H9 (cell line): ENCODE results near the gene MCHR1. TPM values are rescaled to one million over a fixed set of nuclear protein-coding genes. Genes with fewer than 3 reads are reported as not detected.

Experiments used
- DNase-seq: peaks from one replicate; pipeline ENCODE4 v3.0.0-alpha.2; 2017
- H2AFZ ChIP-seq: one replicate; pipeline ENCODE4 v1.6.1; 2013; ENCODE audit warnings: mild to moderate bottlenecking, low read length, control low read depth, moderate library complexity
- H2AK5ac ChIP-seq: 2 replicates; pipeline ENCODE4 v1.6.1; 2013; ENCODE audit warnings: low read length, control low read depth, mixed read lengths; ENCODE audit not compliant: insufficient read length
- H2BK120ac ChIP-seq: one replicate; pipeline ENCODE4 v1.6.1; 2013; ENCODE audit warnings: low read depth, mild to moderate bottlenecking, low read length, control low read depth, inconsistent platforms; ENCODE audit not compliant: poor library complexity, severe bottlenecking
- H2BK12ac ChIP-seq: 2 replicates; pipeline ENCODE4 v1.6.1; 2013; ENCODE audit warnings: low read length, control low read depth, mixed read lengths, low read depth; ENCODE audit not compliant: insufficient read length
- H2BK15ac ChIP-seq: 2 replicates; pipeline ENCODE4 v1.6.1; 2013; ENCODE audit warnings: low read depth, low read length, control low read depth
- H2BK20ac ChIP-seq: one replicate; pipeline ENCODE4 v1.6.1; 2013; ENCODE audit warnings: low read depth, mild to moderate bottlenecking, low read length, control low read depth, inconsistent platforms; ENCODE audit not compliant: poor library complexity, severe bottlenecking
- H2BK5ac ChIP-seq: 2 replicates; pipeline ENCODE4 v1.6.1; 2013; ENCODE audit warnings: low read length, control low read depth, mixed read lengths; ENCODE audit not compliant: insufficient read length
- H3K14ac ChIP-seq: 2 replicates; pipeline ENCODE4 v1.6.1; 2013; ENCODE audit warnings: low read length, control low read depth; ENCODE audit not compliant: insufficient read depth
- H3K18ac ChIP-seq: 2 replicates; pipeline ENCODE4 v1.6.1; 2013; ENCODE audit warnings: low read depth, mild to moderate bottlenecking, mixed read lengths, low read length, control low read depth; ENCODE audit not compliant: insufficient read length
- H3K23ac ChIP-seq: 2 replicates; pipeline ENCODE4 v1.6.1; 2013; ENCODE audit warnings: low read length, control low read depth, mixed read lengths, low read depth; ENCODE audit not compliant: insufficient read length
- H3K23me2 ChIP-seq: 2 replicates; pipeline ENCODE4 v1.6.1; 2013; ENCODE audit warnings: low read depth, mild to moderate bottlenecking, mixed read lengths, low read length, control low read depth; ENCODE audit not compliant: insufficient read length, poor library complexity, severe bottlenecking
- H3K27ac ChIP-seq: 2 replicates; pipeline ENCODE4 v1.5.1; 2013; ENCODE audit warnings: low read length, control low read depth, mixed read lengths, low read depth; ENCODE audit not compliant: insufficient read length
- H3K27me3 ChIP-seq: 2 replicates; pipeline ENCODE4 v1.6.1; 2013; ENCODE audit warnings: low read length, control low read depth, inconsistent platforms; ENCODE audit not compliant: insufficient read depth
- H3K4ac ChIP-seq: 2 replicates; pipeline ENCODE4 v1.6.1; 2013; ENCODE audit warnings: low read depth, mild to moderate bottlenecking, control low read depth, inconsistent platforms, low read length, moderate library complexity
- H3K4me1 ChIP-seq: 2 replicates; pipeline ENCODE4 v1.6.1; 2013; ENCODE audit warnings: low read length, control low read depth, inconsistent platforms; ENCODE audit not compliant: insufficient read depth
- H3K4me2 ChIP-seq: 2 replicates; pipeline ENCODE4 v1.6.1; 2013; ENCODE audit warnings: low read length, control low read depth, mixed read lengths; ENCODE audit not compliant: insufficient read length, insufficient read depth
- H3K56ac ChIP-seq: 2 replicates; pipeline ENCODE4 v1.6.1; 2013; ENCODE audit warnings: low read depth, mild to moderate bottlenecking, mixed read lengths, low read length, control low read depth; ENCODE audit not compliant: insufficient read length
- H3K79me1 ChIP-seq: 2 replicates; pipeline ENCODE4 v1.6.1; 2013; ENCODE audit warnings: low read depth, mild to moderate bottlenecking, moderate library complexity, low read length, control low read depth, inconsistent platforms; ENCODE audit not compliant: insufficient read depth, poor library complexity, severe bottlenecking
- H3K79me2 ChIP-seq: 2 replicates; pipeline ENCODE4 v1.6.1; 2013; ENCODE audit warnings: low read length, control low read depth, inconsistent platforms; ENCODE audit not compliant: insufficient read depth
- H3K9ac ChIP-seq: 2 replicates; pipeline ENCODE4 v1.6.1; 2013; ENCODE audit warnings: low read length, control low read depth, mixed read lengths; ENCODE audit not compliant: insufficient read length; ENCODE audit errors: extremely low read depth
- H3K9me3 ChIP-seq: one replicate; pipeline ENCODE4 v1.6.1; 2013; ENCODE audit warnings: low read depth, low read length, inconsistent platforms; ENCODE audit not compliant: control insufficient read depth
- H3T11ph ChIP-seq: one replicate; pipeline ENCODE4 v1.6.1; 2013; ENCODE audit warnings: mild to moderate bottlenecking, low read length, control low read depth, inconsistent platforms
- H4K20me1 ChIP-seq: one replicate; pipeline ENCODE4 v1.6.1; 2013; ENCODE audit not compliant: control insufficient read depth, insufficient read length, insufficient read depth
- H4K5ac ChIP-seq: 2 replicates; pipeline ENCODE4 v1.6.1; 2013; ENCODE audit warnings: low read depth, mild to moderate bottlenecking, mixed read lengths, low read length, control low read depth; ENCODE audit not compliant: insufficient read length
- H4K8ac ChIP-seq: replicated peaks from 2 replicates; pipeline ENCODE4 v1.6.1; 2013; ENCODE audit warnings: low read length, control low read depth, mixed read lengths, low read depth; ENCODE audit not compliant: insufficient read length
- H4K91ac ChIP-seq: 2 replicates; pipeline ENCODE4 v1.6.1; 2013; ENCODE audit warnings: low read depth, mild to moderate bottlenecking, moderate library complexity, mixed read lengths, low read length, control low read depth; ENCODE audit not compliant: insufficient read length
- H3K27ac Mint-ChIP-seq, 3 experiments: 2 replicates in 2 of 3; 3 replicates in 1 of 3; pipeline ENCODE4 v1.8.0; 2020 to 2021; ENCODE audit warnings: mixed read lengths in 3 of 3, mild to moderate bottlenecking in 1 of 3, moderate library complexity in 1 of 3
- H3K27me3 Mint-ChIP-seq: 2 replicates; pipeline ENCODE4 v1.8.0; 2021; ENCODE audit warnings: low read depth, mild to moderate bottlenecking, moderate library complexity, mixed read lengths
- H3K36me3 Mint-ChIP-seq, 3 experiments: 2 replicates in 2 of 3; 3 replicates in 1 of 3; pipeline ENCODE4 v1.8.0; 2020 to 2021; ENCODE audit warnings: low read depth in 3 of 3, mixed read lengths in 3 of 3; ENCODE audit not compliant: insufficient read depth in 1 of 3
- H3K4me1 Mint-ChIP-seq, 2 experiments: 2 replicates each; pipeline ENCODE4 v1.8.0; 2020; ENCODE audit warnings: mixed read lengths in 2 of 2
- H3K4me3 Mint-ChIP-seq, 2 experiments: 2 replicates in 1 of 2; 3 replicates in 1 of 2; pipeline ENCODE4 v1.8.0; 2020 to 2021; ENCODE audit warnings: mild to moderate bottlenecking in 2 of 2, mixed read lengths in 2 of 2, moderate library complexity in 1 of 2
- H3K9me3 Mint-ChIP-seq, 2 experiments: 2 replicates in 1 of 2; 3 replicates in 1 of 2; pipeline ENCODE4 v1.8.0; 2020; ENCODE audit warnings: mild to moderate bottlenecking in 2 of 2, mixed read lengths in 2 of 2, moderate library complexity in 1 of 2
- CTCF ChIP-seq: fragments of 200-600 bp; sonication (generic); conservative IDR thresholded peaks from 3 replicates; pipeline ENCODE4 v1.8.0; 2021; ENCODE audit warnings: antibody characterized with exemption, mild to moderate bottlenecking
- WGBS: extraction: QIAGEN DNeasy Blood & Tissue Kit; methylation state at CpG from one replicate; pipeline ENCODE4 v1.1.7; 2013; ENCODE audit warnings: missing lambda C conversion rate, low lambda C conversion rate, mixed read lengths; ENCODE audit not compliant: insufficient read length; ENCODE audit errors: extremely low coverage; 5-methylcytosine and 5-hydroxymethylcytosine counted together
- total RNA-seq: library from RNA; stranded (reverse); gene quantifications from 2 replicates; pipeline ENCODE4 v1.2.1, GENCODE V29; 2021

Gene MCHR1
- total RNA-seq, 1 experiment from 2014 or later: 2.9 TPM

- Mint-ChIP-seq H3K4me1 (peaks cover 5 to 10% of the 10 kb centered on the region in 2 experiments), H3K4me3 (no peak overlapping the region), H3K27ac (no peak overlapping the region; a peak in 1 of 7 replicates), H3K27me3 (no peaks in the 10 kb centered on the region), H3K36me3 (no peaks in the 10 kb centered on the region), H3K9me3 (no peaks in the 10 kb centered on the region)
- Histone ChIP-seq H2BK20ac (no peak overlapping the region), H4K8ac (no peak overlapping the region), H2BK15ac (no peak overlapping the region), H3K18ac (no peak overlapping the region), H3K56ac (no peak overlapping the region), H2BK5ac (no peak overlapping the region), H3K23me2 (no peaks in the 10 kb centered on the region), H4K91ac (no peak overlapping the region), H2BK120ac (no peak overlapping the region), H3K27me3 (no peaks in the 10 kb centered on the region), H3K9ac (no peak overlapping the region), H3K4me1 (no peaks in the 10 kb centered on the region; the same call in 1 of the 2 replicates), H3K79me1 (no peaks in the 10 kb centered on the region), H2BK12ac (no peak overlapping the region), H3T11ph (no peak overlapping the region), H3K4me2 (no peak overlapping the region), H3K27ac (no peak overlapping the region), H4K5ac (no peak overlapping the region), H3K79me2 (no peaks in the 10 kb centered on the region), H3K14ac (no peak overlapping the region), H3K9me3 (no peaks in the 10 kb centered on the region), H3K23ac (no peak overlapping the region), H2AK5ac (no peak overlapping the region), H4K20me1 (no peaks in the 10 kb centered on the region), H3K4ac (no peak overlapping the region), H2AFZ (no peak overlapping the region)
- WGBS: no CpG with 5 or more reads among the region's 4 CpGs
- TF ChIP-seq CTCF: no peak
- no peak for DNase-seq
These were observed 33.6 kb upstream of the MCHR1 start for GRCh38 chr22:40645579-40646197.
